ENCODE data around the gene PORCN.

- TF ChIP-seq POLR2A (IDR thresholded peaks at IDR 0.05; ENCODE audit: low read length), result no peak
- no peak for TF ChIP-seq GATA1 (IDR thresholded peaks at IDR 0.05; ENCODE audit: low read depth, low read length)
These were observed 49.5 kb downstream of the PORCN start for GRCh38 chrX:48558271-48558670.
